GM19463 (cell line): Measurements from ENCODE around the gene HS3ST4.

Experiments used
- ATAC-seq: cut with Tn5 transposase; IDR thresholded peaks from one replicate; pipeline ENCODE4 v1.9.1; 2021; ENCODE audit warnings: mild to moderate bottlenecking, moderate library complexity; ENCODE audit not compliant: unreplicated experiment

Gene HS3ST4

DNA sequence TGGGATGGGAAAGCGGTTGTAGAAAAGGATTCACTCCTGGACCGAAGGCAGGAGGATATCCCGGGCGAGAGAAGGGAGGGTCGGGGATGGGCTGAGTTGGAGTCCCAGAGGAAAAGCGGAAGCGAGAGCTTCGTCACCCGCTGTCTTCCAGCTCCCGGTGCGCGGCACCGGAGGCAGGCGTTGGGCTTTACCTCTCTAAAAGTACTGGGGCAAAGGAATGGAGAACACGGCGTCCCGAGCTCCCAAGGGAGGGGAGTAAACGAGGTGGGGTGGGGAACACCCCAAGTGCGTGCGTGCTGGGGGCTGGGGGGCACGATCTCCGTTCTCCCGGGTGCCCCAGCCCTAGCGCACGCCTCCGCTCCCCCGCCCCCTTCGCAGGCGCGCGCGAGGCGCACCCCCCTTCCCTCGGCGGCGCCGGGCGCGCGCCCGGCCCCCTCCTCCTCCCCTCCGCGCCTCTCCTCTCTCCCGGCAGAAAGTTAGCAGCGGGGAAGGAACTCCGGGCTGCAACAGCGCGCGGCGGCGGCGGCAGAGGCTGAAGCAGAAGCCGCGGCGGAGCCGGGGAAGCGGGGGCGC lies at the start of gene HS3ST4:
TSS of gene HS3ST4 (plus strand) at position 441 of the 573 bp plus-strand sequence.
- ATAC-seq, result no peak

- no peak for ATAC-seq
Observed at GRCh38 chr16:25643633-25644032, 48.1 kb upstream of the HS3ST4 start.

- ATAC-seq, result no peak
Observed at GRCh38 chr16:25656639-25657038, 35.1 kb upstream of the HS3ST4 start.

DNA sequence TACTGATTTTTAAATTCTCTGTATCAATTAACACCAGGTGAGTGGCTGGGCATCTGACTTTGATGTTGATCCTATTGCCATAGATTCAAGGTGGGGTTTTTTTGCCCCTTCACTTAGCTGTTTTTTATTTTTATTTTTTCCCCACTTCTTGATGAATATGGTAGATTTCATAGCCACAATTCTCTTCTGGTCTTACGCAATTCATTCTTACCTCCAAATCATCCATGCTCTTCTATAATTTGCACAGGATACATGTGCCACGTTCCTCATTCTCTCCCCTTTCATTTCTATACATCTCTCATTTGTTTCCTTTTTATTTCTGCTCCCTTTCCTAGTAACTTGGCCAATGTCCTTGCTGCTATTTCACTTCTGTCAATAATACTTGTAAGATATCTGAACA lies 14.9 kb upstream of the HS3ST4 start:
- no peak for ATAC-seq

DNA sequence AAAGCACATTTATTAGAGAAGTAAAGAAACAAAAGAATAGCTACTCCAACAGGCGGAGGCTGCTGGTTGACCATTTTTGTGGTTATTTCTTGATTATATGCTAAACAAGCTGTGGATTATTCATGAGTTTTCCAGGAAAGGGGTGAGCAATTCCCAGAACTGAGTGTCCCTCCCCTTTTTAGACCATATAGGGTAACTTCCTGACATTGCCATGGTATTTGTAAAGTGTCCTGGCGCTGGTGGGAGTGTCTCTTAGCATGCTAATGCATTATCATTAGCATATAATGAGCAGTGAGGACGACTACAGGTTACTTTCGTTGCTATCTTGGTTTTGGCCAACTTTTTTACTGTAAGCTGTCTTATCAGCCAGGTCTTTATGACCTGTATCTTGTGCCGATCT lies 12.2 kb upstream of the HS3ST4 start:
- ATAC-seq, result no peak

- no peak for ATAC-seq
Observed at GRCh38 chr16:25689137-25689836, 2.5 kb upstream of the HS3ST4 start.

GRCh38 chr16:25690552-25691143 lies 1.1 kb upstream of the HS3ST4 start:
- no peak for ATAC-seq

DNA sequence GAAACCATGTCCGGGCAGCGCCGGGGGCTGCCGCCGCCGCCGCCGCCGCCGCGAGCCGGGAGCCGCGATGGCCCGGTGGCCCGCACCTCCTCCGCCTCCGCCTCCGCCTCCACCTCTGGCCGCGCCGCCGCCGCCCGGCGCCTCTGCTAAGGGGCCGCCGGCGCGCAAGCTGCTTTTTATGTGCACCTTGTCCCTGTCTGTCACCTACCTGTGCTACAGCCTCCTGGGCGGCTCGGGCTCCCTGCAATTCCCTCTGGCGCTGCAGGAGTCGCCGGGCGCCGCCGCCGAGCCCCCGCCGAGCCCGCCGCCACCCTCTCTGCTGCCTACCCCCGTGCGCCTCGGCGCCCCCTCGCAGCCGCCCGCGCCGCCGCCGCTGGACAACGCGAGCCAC lies 587 bp downstream of the HS3ST4 start:
- no peak for ATAC-seq

DNA sequence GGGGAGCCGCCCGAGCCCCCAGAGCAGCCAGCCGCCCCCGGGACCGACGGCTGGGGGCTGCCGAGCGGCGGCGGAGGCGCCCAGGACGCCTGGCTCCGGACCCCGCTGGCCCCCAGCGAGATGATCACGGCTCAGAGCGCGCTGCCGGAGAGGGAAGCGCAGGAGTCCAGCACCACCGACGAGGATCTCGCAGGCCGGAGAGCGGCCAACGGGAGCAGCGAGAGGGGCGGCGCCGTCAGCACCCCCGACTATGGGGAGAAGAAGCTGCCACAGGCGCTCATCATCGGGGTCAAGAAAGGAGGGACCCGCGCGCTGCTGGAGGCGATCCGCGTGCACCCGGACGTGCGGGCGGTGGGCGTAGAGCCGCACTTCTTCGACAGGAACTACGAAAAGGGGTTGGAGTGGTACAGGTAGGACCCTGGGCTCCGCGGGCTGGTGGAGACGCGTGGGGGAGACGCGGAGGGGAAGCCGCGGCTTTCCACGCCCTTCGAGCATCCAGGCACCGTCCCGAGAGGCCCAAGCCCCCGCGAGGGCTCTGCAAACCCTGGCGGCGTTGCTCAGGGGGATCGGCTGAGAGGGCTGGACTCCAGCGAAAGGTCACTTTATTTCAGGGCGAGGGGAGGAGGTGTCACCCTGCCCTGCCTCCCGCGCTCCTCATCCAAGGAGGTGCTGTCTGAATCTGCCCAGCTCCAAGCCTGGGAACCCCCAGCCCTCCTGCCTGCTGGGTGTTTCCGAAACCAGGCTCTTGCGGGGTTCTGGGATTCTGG lies 1.2 kb downstream of the HS3ST4 start:
- ATAC-seq, result no peak

DNA sequence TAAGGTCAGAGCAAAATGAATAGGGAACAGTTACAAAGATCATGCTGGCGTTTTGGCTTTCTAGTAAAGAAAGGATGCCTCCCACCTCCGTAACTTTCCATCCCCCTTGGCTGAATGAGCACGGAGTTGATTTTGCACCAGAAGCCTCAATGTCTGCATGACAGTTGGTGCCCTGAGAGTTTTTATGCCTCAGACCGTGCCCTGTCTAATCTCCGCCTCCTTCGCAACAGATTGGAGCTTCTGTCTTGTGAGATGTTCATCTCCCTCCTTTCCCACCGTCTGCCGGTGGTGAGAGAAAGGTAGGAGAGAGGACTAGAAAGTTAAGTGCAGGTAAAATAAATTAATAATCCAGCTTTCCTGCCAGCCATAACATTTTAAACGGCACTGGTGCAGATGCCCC lies 1.9 kb downstream of the HS3ST4 start:
- no peak for ATAC-seq

- no peak for ATAC-seq
Observed at GRCh38 chr16:25699069-25699468, 7.3 kb downstream of the HS3ST4 start.

DNA sequence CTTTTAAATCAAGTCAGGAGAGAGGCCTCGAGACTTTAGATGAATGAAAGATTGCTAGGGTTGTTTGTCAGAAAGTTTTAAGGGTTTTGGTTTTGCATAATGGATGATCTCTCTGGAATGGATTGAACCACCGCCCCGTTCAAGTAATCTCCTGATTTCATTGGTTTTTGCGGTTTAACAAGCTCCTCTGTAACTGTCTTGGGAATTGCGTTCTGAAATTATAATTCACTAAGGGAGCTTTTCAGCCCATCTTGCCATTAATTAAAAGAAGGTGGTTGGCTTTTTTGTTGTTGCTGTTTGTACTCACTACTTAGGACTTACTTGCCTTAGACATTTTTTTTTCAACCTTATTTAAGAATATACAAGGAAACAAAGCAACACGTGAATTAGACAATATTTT lies 8.8 kb downstream of the HS3ST4 start:
- no peak for ATAC-seq

DNA sequence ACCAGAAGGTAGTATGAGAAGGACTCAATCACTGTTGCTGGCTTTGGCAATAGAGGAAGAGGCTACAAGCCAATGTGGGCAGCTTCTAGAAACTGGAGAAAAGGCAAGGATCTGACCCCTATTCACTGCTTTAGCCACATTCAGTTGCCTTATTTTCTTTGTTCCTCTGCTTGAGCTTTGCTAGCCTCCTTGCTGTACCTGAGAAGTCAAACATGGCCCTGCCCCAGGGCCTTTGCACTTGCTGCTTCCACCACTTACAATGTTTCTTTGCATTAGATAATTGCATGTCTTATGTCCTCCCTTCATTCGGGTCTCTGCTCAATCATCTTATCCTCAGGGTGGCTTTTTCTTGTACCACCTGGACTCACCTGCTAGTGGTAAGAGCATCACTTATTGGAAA lies 15.8 kb downstream of the HS3ST4 start:
- ATAC-seq, result no peak

GRCh38 chr16:25707982-25708583 lies 16.3 kb downstream of the HS3ST4 start:
- no peak for ATAC-seq

DNA sequence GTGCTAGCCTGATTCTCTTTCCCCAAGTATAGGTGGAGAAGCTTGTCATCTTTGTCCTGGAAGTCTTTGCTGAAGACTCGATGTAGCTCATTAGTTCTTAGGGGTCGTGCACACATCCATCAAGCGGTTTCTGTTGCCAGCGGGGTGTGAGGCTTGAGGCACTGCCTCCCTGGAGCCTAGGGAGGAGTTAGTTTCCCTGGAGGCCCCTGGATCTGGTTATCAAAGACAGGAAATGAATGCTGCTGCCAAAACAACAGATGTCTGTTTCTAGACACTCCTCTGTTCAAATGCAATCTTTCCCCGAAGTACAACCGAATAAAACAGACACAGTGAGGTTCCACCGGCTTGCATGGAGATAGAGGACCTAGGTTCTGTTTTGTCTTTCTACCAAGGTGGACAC lies 17.5 kb downstream of the HS3ST4 start:
- ATAC-seq, result no peak

- ATAC-seq, result no peak
Observed at GRCh38 chr16:25713785-25714570, 22.2 kb downstream of the HS3ST4 start.

- ATAC-seq, result no peak
Observed at GRCh38 chr16:25716186-25716585, 24.4 kb downstream of the HS3ST4 start.

GRCh38 chr16:25721439-25721838 lies 29.7 kb downstream of the HS3ST4 start:
- no peak for ATAC-seq

- ATAC-seq, result no peak
Observed at GRCh38 chr16:25726430-25727098, 34.8 kb downstream of the HS3ST4 start.
